ENCODE data around the gene ANK3.

GRCh38 chr10:60406182-60406581 lies 16.5 kb upstream of the ANK3 start:
- no peak for TF ChIP-seq EP300 (IDR thresholded peaks at IDR 0.05)
- TF ChIP-seq CTCF (IDR thresholded peaks at IDR 0.05): no peak
- TF ChIP-seq POLR2AphosphoS5 (IDR thresholded peaks at IDR 0.05): no peak
